Putamen (tissue), 1 donor: Measurements from ENCODE around the gene DRAXIN.
"Not testable (repeated sequence)": the region's sequence is repeated elsewhere in the genome, so short reads cannot be mapped to it uniquely, and the experiment has no call there.

Experiments used
- DNase-seq: peaks from one replicate; pipeline ENCODE4 v3.0.0-alpha.2; 2016; ENCODE audit warnings: low spot score

DRAXIN gene

GRCh38 chr1:11691302-11691914 is at the start of gene DRAXIN:
TSS of gene DRAXIN (plus strand) at chr1:11691710. CDS start at chr1:11706259, 14,549 bp downstream.
- DNase-seq: no peak

- no peak for DNase-seq
Measured at GRCh38 chr1:11641776-11642305, 49.7 kb upstream of the DRAXIN start.

GRCh38 chr1:11642418-11643017 is 49.0 kb upstream of the DRAXIN start:
- not testable (repeated sequence) for DNase-seq

- DNase-seq: no peak
Measured at GRCh38 chr1:11643782-11644181, 47.7 kb upstream of the DRAXIN start.

GRCh38 chr1:11645270-11645669 is 46.2 kb upstream of the DRAXIN start:
- DNase-seq: no peak

GRCh38 chr1:11645670-11646265 is 45.7 kb upstream of the DRAXIN start:
- DNase-seq: peak; percentile 82

GRCh38 chr1:11646317-11646716 is 45.2 kb upstream of the DRAXIN start:
- no peak for DNase-seq

- no peak for DNase-seq
Measured at GRCh38 chr1:11647333-11647732, 44.2 kb upstream of the DRAXIN start.

- DNase-seq: peak; percentile 95
Measured at GRCh38 chr1:11648039-11648438, 43.5 kb upstream of the DRAXIN start.

- DNase-seq: no peak
Measured at GRCh38 chr1:11648732-11649158, 42.8 kb upstream of the DRAXIN start.

GRCh38 chr1:11649237-11649623 is 42.3 kb upstream of the DRAXIN start:
- no peak for DNase-seq

GRCh38 chr1:11649624-11650330 is 41.7 kb upstream of the DRAXIN start:
- no peak for DNase-seq

- DNase-seq: no peak
Measured at GRCh38 chr1:11650331-11650991, 41.0 kb upstream of the DRAXIN start.

GRCh38 chr1:11651017-11651416 is 40.5 kb upstream of the DRAXIN start:
- DNase-seq: no peak

GRCh38 chr1:11652203-11652780 is 39.2 kb upstream of the DRAXIN start:
- no peak for DNase-seq

- no peak for DNase-seq
Measured at GRCh38 chr1:11653101-11653860, 38.2 kb upstream of the DRAXIN start.

- DNase-seq: no peak
Measured at GRCh38 chr1:11653861-11654136, 37.7 kb upstream of the DRAXIN start.

GRCh38 chr1:11654137-11654938 is 37.2 kb upstream of the DRAXIN start, which contains the start of the genes FBXO2 and FBXO44:
TSS of gene FBXO2 (minus strand) at chr1:11654429. CDS start at chr1:11654340, 89 bp downstream.
TSS of gene FBXO44 (plus strand) at chr1:11654877. CDS start at chr1:11655836, 959 bp downstream.
- no peak for DNase-seq

GRCh38 chr1:11654939-11655808 is 36.3 kb upstream of the DRAXIN start:
- no peak for DNase-seq
